ENCODE results near the gene SH3TC2.

Gene SH3TC2

DNA sequence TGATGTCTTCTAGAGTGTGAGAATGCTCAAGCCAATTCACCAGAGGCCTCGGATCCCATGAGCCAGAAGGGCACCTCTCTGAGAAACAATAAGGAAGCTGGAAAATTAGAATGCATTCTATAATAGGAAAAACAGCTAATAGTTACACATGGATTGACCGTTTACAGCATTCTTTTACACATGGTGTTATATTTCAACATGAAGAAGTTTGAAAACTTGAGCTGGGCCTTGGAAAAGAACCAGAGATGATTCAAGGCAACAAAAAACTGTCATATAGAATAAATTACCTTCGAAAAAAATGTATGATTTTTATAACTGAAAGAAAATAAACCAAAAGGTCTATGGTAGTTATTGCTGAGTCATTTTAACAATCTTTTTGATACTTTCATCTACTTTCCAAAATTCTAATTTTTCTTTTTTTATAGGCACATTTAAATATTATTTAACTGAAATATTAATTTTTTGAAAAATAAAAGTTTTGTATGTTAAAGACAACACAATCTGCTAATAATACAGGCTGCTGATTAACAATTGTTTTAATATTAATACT, 6.2 kb downstream of the SH3TC2 start:
- no peak for DNase-seq

DNA sequence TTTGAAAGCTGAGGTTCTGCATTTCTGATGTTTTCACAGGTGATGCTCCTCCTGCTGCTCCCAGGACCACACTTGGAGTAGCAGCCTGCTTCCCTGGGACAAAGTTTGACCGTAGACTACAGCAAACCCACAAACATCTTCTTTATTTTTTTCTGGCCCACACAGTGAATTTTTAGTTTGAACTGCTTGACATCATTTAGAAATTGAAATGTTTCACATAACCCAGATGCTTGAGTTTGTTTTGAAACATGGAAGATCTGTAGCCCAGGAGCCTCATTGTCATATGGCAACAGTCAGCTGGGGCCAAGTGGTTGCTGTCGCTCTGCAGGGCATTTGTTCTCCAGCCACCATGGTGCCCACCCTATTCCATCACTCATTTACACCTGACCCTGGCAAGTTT, 8.4 kb downstream of the SH3TC2 start:
- no peak for DNase-seq

DNA sequence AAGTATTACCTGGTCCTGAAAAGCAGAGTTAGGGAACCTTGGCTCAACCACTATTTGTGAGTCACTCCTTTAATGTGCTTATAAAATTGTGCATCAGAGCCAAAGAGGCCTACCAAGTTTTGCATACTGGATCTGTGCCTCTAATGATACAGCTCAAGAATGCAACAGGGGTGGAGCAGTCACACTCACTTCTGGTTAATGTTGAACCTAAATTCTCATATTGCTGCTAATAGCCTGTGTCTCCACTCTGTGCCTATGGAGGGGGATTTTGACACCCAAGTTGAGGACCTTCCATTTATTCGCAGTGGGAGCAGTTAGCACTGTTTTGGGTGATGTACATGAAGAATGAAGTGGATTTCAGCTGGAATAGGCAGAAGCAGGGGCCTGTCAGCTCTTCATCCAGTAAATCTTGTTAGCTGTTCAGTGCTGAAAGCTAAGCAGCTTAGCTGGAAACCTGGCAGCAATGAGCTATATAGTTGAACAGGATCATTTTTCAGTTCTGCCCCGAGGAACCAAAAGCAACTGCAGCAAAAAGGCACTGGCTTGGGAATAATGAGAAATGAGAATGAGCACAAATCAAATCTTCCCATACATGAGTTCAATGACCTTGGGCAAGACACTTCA, 9.7 kb downstream of the SH3TC2 start:
- DNase-seq: no peak

DNA sequence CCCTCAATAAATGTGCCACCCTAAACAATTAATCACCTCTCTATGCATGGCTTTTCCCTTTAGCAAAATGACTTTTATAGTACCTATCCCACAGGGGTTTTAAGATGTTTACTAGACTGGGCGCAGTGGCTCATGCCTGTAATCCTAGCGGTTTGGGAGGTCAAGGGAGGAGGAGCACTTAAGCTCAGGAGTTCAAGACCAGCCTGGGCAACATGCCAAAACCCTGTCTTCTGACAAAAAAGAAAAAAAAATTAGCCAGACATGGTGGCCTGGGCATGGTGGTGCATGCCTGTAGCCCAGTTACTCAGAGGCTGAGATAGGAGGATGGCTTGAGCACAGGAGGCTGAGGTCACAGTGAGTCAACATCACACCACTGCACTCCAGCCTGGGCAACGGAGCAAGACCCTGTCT, 13.5 kb downstream of the SH3TC2 start:
- no peak for DNase-seq

DNA sequence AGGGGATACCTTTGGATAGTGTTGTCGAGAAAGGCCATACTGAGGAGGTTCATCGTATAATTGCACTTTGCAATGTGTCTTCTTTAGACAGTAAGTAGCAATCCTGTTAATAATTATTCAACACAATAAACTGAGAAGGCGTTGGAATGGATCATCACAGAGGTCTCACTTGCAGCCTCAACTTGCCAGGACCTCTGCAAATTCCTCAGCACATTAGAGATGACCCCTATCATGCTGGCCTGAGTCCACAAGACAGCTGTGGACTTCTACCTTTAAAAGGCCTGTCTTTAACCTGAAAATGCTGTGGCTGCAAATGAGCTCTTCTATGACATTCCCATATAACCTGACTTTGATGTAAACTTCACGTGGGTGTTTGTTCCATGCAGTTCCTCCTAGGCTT, 14.1 kb downstream of the SH3TC2 start:
- no peak for DNase-seq

DNA sequence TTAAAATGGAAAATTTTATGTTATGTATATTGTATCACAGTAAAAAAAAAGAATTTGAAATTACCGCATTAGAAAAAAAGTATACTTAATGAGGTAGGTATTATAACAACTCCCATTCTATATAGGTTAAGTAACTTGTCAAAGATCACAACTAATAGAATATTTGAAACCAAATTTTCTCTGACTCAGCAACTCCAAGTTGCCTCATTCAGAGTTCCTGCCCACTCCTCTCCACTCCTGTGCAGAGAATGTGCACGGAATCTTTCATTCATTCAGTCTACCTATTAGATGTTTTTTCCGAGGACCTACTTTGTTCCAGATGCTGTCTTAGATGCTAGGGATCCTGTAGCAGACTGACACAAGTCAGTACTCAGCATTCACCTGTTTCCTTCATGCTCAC, 15.4 kb downstream of the SH3TC2 start:
- DNase-seq: no peak

DNA sequence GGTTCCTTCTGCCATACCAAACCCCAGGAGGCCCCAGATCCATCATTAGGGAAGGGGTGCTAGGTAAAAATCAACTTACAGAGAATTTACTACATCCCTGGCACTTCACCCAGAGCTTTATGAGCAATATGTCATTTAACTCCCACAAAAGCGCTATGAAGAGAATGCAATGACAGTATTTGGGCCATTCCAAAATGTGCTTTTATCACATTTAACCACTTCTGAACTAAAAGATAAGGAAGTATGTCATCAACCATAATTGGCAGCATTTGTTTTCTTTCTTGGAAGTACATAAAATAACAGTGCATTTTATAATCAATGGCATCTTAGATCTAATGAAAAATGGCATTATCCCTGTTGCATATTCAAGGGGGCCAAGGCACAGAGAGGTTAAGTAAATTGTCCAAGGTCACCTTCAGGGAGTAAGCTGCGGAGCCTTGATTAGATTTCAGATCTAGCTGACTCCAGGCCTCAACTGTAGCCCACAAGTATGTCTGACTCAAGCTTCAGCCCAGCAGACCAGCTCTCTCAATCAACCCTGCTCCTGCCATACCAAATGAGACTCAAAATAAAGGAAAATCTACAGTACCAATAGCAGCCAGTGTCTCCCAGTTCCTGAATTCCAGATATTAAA, 16.5 kb downstream of the SH3TC2 start:
- no peak for DNase-seq

DNA sequence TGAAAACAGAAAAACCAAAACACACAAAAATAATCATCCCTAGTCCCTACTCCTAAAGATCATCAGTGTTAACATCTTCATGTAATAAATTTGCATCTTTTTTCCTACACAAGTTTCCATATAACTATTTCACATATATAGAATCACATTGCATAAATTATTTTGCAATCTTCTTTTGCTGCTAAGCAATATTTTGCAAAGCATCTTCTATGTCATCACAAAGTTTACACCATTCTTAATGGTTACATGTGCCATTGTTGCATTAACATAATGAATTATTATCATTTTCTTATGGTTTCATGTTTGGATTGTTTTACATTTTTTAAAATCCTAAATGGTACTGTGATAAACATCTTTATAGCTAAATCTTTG, 17.8 kb downstream of the SH3TC2 start:
- DNase-seq: no peak

DNA sequence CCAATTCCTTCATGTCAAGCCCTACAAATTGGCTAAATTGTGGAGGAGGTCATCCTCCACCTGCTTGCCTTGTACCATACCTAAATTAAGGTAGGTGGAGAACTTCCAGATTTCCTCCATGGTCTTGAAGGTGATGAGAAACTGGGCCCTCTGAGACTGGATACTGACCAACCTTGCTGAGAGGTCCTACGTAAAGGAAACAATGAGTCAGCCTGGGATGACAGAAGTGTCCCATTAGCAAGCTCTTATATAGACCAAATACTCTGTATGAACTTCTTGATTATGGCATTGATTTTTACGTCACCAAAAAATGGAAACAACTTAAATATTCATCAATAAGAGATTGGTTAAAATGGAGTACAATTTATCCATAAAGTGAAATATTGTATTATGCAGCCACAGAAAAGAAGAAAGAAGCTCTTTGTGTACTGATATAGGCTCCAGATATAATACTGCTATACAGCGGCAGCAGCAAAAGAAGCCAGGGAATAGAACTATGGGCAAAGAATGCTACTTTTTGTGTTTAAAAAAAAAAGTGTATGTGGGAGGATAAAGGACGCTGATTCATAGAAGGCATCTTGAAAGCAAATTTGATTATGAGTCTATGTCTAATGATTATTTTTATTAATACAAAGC, 18.3 kb downstream of the SH3TC2 start:
- no peak for DNase-seq

DNA sequence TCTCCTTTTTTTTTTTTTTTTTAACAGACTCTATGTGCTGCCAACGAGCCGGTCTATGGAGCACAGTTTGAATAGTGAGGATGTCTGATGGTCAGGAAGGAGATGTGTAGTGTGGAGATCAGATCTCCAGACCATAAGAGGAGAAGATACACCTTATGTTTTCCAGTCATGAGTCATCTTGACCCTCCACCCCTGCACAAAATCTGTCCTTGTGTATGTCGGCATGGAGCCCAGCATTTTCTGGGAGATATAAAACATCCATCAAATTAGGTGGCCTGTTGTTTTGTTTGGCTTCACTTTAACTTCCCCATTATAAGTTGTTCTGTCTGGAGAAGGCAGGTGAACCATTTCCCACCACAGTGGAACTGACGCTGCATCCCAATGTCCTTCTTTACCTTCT, 19.2 kb downstream of the SH3TC2 start:
- no peak for DNase-seq

DNA sequence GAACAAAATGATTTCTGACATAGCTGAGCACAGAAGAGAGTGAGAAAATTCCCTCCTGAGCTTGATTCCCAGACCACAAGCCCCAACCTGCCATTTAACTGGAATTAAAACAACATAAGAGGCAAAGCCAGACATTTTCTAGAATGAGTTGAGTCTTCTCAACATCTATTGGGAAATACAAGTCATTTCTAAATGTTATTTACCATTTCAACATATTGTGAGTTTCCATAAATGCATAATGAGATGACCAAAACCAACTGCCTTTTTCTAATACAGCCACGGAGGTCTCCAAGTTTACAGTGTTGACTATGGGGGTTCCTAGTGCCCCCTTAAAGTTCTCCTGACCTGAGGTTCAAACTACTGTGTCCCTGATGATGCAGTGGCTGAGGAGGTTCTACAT, 20.0 kb downstream of the SH3TC2 start:
- DNase-seq: no peak

DNA sequence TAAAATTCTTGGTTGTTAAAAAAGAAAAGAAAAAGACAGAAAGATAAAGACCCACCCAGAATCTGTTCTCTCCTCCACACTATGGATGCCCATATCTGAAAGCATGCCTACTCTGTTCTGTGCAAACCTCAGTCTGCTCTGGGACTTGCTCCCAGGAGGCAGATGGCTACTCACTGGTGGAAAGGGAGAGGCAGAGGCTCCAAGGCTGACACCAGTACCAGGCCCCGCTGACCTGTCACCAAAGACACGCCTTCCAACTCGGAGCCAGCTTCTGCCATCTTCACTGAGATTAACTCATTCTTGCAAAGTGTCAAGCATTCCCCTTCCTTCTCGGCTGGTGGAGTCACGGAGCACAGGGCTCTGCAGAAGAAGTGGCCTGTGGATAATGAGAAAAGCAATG, 21.6 kb downstream of the SH3TC2 start:
- no peak for DNase-seq

DNA sequence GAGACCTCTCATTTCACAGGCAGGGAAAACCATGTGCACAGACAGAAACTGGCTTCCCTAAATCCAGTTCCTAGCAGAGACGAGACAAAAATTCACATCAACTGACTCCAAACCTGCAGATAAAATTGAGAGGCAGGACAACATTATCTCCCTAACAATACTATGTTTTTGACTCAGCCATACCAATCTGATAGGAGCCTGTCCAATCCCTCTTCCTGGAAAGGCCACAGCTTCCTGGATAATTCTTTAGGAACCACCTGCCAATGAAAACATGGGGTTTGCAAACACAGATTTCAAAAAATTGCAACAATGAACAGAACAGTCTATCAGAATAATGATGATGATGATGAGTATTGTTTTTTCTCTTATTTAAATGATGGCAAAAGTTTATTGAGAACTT, 22.4 kb downstream of the SH3TC2 start:
- no peak for DNase-seq

DNA sequence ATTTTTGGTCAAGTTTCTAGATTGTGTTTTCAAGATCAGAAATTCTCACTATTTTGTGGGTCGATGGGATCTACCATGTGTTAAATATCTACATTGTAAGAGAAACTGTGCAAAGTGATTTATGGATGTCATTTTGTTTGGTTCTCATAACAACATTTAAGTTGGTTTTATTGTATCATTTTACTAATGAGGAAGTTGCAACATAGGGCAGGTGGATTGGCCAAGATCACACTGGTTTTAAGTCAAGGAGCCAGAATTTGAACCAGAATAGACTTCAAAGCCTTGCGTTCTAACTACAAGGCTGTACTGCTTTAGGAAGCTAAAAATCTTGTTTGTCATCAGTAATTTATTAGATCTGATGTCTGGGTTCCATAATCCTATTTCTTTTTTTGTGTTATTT, 23.4 kb downstream of the SH3TC2 start:
- DNase-seq: no peak

DNA sequence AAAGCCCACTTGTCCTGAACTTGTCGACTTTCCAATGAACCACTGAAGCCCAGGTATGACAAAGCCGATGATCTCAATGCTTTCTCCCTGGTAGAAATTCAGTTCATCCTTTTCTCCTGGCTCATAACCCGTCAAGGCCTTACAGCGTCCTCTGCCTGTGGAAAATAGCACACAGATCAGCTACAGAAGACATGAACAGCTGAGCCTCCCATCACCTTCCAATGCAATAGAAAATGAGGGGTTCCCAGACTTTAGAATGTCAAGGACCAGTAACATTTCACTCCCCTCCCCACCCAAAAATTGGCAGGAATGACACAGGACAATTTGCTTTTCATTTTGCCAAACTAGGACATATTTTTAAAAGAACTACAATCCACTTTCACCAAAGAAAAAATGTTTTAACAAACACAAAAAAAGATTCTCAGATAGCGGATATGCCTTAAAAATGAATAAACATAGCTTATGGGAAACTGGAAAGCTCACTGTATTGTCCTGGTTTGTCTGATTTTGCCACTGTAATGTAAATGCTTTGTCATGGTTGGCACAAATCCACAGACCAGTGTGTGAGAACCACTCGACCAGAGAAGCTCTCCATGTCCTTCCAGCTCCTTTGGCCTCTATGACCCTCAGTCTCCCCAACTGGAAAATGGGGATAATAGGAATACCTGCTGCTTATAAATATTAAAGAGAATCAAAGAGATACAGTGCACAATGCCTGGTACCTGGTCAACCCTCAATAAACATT, 24.4 kb downstream of the SH3TC2 start:
- DNase-seq: no peak

DNA sequence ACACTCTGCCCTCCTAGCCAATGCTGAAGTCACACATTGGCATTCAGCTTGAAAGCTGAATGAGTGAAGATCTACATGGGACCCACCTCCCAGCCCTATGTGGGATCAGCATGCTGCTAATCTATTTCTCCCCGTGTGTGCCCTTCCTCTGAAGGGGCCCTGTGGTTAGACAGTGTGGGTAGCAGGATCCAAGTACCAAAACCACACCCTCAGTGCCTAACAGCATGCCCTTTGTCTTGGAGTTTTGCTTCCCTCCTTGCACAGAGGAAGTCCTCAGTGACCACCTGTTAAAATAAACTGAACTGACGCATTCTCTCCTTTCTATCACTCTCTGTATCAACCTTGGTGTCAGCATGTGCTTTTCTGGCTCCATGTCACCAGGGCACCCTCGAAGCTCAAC, 25.0 kb downstream of the SH3TC2 start:
- no peak for DNase-seq

DNA sequence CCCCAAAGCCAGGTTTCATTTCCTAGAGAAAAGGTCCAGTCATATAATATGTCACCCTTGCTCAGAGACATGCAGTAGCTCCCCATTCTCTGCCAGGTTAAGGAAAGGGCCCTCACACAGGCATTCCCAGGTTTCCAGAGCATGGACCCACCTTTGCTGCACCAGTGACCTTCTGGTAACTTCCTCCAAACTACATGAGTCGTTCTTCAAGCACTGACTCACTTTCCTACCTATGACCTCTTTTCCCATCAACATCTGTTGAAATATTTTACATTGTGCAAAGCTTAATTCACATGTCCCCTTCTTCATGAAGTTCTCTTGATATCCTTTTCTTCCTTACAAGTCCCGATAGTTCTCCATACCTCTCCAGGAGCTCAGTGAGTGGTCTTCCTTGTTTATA, 25.9 kb downstream of the SH3TC2 start:
- DNase-seq: no peak

DNA sequence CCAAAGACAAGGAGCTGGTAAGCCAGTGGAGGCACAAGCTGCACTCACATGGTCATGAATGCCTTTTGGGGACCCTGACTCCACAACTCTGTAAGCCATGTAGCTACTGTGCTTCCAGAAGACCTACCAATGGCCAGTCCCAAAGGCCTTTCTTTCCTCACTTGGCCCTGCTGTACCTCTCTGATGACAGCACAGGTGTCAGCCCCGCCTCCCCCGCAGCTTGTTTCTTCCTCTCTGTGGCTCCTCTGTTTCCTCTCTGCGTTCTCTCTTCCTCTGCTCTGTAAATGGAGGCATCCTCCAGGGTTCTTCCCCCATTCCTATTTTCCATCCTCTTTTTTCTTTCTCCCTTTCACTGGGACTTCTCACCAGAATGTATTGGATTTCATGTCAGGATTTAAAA, 26.7 kb downstream of the SH3TC2 start:
- no peak for DNase-seq

DNA sequence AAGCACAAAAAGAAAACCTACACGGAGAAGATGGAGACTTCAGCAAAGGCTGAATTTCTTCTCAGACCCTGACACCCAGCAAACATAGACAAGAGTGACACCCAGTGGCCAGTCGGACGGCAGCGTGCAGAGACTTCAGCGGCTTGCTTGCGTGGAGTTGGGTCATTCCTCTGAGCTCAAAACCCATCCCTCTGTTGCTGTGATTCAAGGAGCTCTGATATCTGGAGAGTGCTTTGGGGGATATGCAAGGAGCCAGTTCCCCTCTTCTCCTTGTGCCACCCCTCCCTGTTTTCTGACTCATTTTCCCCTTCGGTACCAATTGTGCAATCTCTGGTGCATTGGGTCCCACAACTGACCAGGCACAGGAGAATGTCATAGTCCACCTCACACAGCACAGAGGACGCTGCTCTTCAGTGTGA, 27.5 kb downstream of the SH3TC2 start:
- DNase-seq: peak; percentile 54

DNA sequence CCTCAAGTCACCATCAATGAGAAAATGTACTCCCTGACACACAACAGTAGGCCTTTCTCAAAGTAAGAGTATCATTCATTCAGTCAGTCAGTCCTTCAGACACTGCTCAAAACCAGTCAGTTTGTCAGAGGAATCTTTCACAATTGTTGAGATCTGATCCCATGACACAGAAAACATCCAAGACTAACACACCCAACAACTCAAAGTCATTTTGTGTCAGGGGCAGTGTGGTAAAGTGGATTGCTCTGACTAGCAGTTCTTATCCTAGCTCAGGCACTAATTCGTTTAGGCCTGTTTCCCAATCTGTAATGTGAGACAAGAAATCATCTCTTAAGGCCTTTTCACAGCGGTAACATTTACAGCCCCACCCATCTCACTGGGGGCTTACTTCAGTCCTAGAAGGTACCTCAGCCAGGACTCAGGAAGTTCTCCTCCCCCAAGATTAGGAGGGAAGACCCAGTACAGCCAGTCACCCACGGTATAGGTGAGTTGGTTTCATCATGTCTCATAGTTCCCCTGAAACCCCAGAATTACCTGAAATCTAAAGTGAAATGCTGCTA, 31.9 kb downstream of the SH3TC2 start:
- no peak for DNase-seq

DNA sequence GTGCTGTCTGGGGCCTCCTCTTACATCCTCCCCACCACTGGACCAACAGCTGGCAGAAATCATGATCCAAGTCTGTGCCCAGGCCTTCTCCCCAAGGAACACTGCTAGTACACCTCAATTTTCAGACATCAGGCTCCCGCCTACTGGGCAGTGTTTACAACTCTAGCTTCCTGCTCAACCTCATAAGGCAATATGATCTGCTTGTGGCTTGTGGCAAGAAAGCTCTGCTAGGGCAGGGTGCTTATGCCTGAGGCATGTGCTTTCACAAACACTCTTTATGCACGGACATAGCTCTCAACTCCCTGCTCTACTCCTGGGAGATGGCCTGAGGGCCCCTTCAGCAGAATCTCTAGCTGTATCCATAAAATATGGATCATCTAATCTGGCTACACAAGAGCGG, 32.5 kb downstream of the SH3TC2 start:
- no peak for DNase-seq

DNA sequence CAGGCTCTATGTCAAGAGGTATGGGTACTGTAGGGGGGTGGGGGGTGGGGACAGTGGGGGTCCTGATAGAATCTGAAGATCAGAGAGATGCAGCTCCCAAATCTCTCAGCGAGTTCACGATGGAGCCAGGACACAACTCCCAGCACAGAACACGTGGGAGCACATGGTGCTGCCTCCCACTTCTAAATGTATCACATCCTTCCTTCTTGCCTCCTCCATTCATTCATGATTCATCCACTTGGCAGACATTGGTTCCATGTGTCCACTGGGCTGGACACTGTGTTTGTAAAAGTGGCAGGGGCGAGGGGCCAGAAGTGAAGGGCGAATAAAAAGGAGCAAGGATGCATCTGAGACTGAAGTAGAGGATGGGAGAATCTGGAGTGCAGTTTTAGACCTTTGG, 33.9 kb downstream of the SH3TC2 start:
- no peak for DNase-seq

DNA sequence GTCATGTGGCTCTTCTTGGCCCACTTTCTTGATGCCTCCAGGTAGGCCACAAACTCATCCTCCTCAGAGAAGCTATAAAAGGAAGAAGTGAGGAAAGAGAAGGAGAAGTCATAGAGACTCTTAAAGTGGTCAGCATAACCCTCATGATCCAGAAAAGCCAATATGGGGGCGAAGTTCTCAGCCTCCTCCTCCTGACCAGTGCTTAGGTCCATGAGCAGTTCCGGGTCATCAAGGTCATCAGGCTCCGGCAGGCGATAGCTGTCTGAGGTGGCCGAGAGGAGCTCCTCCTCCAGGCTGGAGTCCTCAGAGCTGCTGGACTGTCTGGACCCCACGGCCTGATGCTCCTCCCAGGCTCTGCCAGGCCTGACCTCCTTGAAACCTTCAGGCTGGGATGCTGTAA, 34.7 kb downstream of the SH3TC2 start:
- no peak for DNase-seq

DNA sequence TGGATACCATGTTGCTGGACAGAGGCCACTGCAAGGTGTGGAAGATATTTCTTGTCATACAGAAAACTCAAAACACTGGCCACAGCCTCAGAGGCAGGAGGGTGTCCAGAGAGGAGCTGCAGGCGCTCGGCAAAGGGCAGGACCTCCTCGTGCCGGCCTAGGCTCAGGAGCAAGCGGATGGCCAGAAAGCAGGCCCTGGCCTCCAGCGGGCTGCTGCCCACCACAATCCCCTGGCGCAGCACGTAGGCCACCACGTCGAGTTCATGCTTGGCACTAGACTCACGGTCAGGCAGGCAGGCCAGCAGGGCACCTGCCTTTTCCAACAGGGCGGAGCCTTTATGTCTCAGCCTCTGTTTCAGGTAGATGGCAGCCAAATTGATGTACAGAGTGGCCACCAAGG, 35.2 kb downstream of the SH3TC2 start:
- no peak for DNase-seq
